ENCODE data around the gene DYNAP. TPM values are rescaled to one million over a fixed set of nuclear protein-coding genes. Genes with fewer than 3 reads are reported as not detected.

Gene DYNAP
- total and polyA plus RNA-seq, 10 of the 15 experiments (the other 5 are each of a cell fraction or from before 2014, with no cell fraction given), result not detected

DNA sequence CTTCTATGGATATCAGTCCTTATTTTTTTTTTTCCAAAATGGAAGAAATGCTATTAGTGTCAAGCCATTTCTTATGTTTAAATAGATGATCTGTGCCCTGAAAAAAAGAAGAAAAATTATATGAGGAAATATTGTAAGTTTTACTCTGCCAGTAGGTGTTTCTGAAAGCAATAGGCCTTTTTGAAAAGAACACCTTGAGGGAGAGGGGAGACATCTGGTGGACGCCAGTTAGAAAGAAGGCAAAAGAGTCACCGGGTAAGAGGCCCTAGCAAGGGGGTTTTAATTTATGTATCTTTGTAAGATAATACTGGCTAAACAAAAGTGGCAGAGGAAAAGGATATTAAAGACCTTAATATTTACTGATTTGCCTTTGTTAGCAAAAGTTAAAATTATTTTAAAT, 56.1 kb downstream of the DYNAP start:
- Histone ChIP-seq H3K4me2 (ENCODE audit: control insufficient read depth, insufficient read depth) (no peak overlapping the region), H2AFZ (ENCODE audit: control insufficient read depth, low read depth, low read length) (no peak overlapping the region), H3K9ac (ENCODE audit: control insufficient read depth, insufficient read depth, low read length) (no peak overlapping the region), H3K36me3 (ENCODE audit: control insufficient read depth in 2 of 2, insufficient read depth in 2 of 2, low read length in 1 of 2) (no peaks in the 10 kb centered on the region), H3K27me3 (replicated peaks in 1 of 2; ENCODE audit: control insufficient read depth in 2 of 2, insufficient read depth in 2 of 2, low read length in 1 of 2) (no peaks in the 10 kb centered on the region), H3K4me3 (no peak overlapping the region), H3K79me2 (ENCODE audit: control insufficient read depth, insufficient read depth, low read length) (no peaks in the 10 kb centered on the region), H3K4me1 (ENCODE audit: control insufficient read depth, insufficient read depth, low read length) (no peaks in the 10 kb centered on the region), H4K20me1 (ENCODE audit: control insufficient read depth, insufficient read depth) (no peaks in the 10 kb centered on the region), H3K9me3 (replicated peaks; ENCODE audit: control insufficient read depth, insufficient read depth, low read length) (no peaks in the 10 kb centered on the region), H3K27ac (ENCODE audit: control insufficient read depth, insufficient read depth) (no peak overlapping the region)
- SMC1A ChIA-PET (ENCODE audit: uncharacterized antibody, unreplicated experiment), result no interaction called here
- DNase-seq (ENCODE audit: low read depth, low spot score) (no peak), ATAC-seq (peak; percentile 48; the same call in 1 of the 3 replicates), FAIRE-seq (no peak)
- intact Hi-C loops (cut with micrococcal nuclease; ENCODE audit: unreplicated experiment), result loop anchor here (1.0 kb wide), 1 partner anchor 203 kb away; no protein-coding TSS in a partner anchor
- WGBS (ENCODE audit: insufficient coverage, insufficient replicate concordance, low lambda C conversion rate, missing lambda C conversion rate), result 5% methylated on average over 2 of the region's 2 CpGs
- in situ Hi-C loops (cut with MboI), result no loop called here
- RAD21 ChIA-PET (ENCODE audit: unreplicated experiment), result no interaction called here
- CTCF ChIA-PET, result no interaction called here
- BruUV-seq (replicated peaks), result no TSS peak
- POLR2A ChIA-PET, result no interaction called here
- TF ChIP-seq ZNF217 (IDR thresholded peaks at IDR 0.05), result no peak
- TF ChIP-seq, protein P1, sequence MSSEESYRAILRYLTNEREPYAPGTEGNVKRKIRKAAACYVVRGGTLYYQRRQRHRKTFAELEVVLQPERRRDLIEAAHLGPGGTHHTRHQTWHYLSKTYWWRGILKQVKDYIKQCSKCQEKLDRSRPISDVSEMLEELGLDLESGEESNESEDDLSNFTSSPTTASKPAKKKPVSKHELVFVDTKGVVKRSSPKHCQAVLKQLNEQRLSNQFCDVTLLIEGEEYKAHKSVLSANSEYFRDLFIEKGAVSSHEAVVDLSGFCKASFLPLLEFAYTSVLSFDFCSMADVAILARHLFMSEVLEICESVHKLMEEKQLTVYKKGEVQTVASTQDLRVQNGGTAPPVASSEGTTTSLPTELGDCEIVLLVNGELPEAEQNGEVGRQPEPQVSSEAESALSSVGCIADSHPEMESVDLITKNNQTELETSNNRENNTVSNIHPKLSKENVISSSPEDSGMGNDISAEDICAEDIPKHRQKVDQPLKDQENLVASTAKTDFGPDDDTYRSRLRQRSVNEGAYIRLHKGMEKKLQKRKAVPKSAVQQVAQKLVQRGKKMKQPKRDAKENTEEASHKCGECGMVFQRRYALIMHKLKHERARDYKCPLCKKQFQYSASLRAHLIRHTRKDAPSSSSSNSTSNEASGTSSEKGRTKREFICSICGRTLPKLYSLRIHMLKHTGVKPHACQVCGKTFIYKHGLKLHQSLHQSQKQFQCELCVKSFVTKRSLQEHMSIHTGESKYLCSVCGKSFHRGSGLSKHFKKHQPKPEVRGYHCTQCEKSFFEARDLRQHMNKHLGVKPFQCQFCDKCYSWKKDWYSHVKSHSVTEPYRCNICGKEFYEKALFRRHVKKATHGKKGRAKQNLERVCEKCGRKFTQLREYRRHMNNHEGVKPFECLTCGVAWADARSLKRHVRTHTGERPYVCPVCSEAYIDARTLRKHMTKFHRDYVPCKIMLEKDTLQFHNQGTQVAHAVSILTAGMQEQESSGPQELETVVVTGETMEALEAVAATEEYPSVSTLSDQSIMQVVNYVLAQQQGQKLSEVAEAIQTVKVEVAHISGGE (CRISPR knock-in tag; IDR thresholded peaks at IDR 0.05), result no peak
- TF ChIP-seq SMC3 (IDR thresholded peaks at IDR 0.05; ENCODE audit: borderline replicate concordance, low read length), result peak; percentile 31; the same call in 1 of the 2 replicates
- no peak for TF ChIP-seq TAF1 (IDR thresholded peaks at IDR 0.05; ENCODE audit: borderline replicate concordance, low read depth, low read length)
- TF ChIP-seq, protein P2, sequence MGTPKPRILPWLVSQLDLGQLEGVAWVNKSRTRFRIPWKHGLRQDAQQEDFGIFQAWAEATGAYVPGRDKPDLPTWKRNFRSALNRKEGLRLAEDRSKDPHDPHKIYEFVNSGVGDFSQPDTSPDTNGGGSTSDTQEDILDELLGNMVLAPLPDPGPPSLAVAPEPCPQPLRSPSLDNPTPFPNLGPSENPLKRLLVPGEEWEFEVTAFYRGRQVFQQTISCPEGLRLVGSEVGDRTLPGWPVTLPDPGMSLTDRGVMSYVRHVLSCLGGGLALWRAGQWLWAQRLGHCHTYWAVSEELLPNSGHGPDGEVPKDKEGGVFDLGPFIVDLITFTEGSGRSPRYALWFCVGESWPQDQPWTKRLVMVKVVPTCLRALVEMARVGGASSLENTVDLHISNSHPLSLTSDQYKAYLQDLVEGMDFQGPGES (IDR thresholded peaks at IDR 0.05), result no peak
- no peak for TF ChIP-seq SRF (IDR thresholded peaks at IDR 0.05; ENCODE audit: low read depth in 2 of 2, low read length in 2 of 2)
- TF ChIP-seq, protein P3, sequence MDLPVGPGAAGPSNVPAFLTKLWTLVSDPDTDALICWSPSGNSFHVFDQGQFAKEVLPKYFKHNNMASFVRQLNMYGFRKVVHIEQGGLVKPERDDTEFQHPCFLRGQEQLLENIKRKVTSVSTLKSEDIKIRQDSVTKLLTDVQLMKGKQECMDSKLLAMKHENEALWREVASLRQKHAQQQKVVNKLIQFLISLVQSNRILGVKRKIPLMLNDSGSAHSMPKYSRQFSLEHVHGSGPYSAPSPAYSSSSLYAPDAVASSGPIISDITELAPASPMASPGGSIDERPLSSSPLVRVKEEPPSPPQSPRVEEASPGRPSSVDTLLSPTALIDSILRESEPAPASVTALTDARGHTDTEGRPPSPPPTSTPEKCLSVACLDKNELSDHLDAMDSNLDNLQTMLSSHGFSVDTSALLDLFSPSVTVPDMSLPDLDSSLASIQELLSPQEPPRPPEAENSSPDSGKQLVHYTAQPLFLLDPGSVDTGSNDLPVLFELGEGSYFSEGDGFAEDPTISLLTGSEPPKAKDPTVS (IDR thresholded peaks at IDR 0.05; ENCODE audit: low read depth, low read length), result no peak
- TF ChIP-seq ZBED1 (IDR thresholded peaks at IDR 0.05; ENCODE audit: borderline replicate concordance), result no peak
- no peak for TF ChIP-seq SUZ12 (IDR thresholded peaks at IDR 0.05; ENCODE audit: unreplicated experiment)
- no peak for TF ChIP-seq RCOR1 (conservative IDR thresholded peaks at IDR 0.05; ENCODE audit: low read depth, low read length)
- TF ChIP-seq HCFC1 (IDR thresholded peaks at IDR 0.05; ENCODE audit: low read length), result no peak
- TF ChIP-seq YY1 (IDR thresholded peaks at IDR 0.05; ENCODE audit: low read depth, low read length), result no peak
- TF ChIP-seq, protein P4, sequence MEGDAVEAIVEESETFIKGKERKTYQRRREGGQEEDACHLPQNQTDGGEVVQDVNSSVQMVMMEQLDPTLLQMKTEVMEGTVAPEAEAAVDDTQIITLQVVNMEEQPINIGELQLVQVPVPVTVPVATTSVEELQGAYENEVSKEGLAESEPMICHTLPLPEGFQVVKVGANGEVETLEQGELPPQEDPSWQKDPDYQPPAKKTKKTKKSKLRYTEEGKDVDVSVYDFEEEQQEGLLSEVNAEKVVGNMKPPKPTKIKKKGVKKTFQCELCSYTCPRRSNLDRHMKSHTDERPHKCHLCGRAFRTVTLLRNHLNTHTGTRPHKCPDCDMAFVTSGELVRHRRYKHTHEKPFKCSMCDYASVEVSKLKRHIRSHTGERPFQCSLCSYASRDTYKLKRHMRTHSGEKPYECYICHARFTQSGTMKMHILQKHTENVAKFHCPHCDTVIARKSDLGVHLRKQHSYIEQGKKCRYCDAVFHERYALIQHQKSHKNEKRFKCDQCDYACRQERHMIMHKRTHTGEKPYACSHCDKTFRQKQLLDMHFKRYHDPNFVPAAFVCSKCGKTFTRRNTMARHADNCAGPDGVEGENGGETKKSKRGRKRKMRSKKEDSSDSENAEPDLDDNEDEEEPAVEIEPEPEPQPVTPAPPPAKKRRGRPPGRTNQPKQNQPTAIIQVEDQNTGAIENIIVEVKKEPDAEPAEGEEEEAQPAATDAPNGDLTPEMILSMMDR (IDR thresholded peaks at IDR 0.05 in 2 of 3, conservative IDR thresholded peaks at IDR 0.05 in 1 of 3; ENCODE audit: control insufficient read depth in 2 of 3, extremely low read depth in 1 of 3, insufficient read depth in 1 of 3, low read depth in 3 of 3, low read length in 3 of 3), result peak; percentile 22 to 37 (median 32); a peak in 4 of 6 replicates
- TF ChIP-seq, protein P5, sequence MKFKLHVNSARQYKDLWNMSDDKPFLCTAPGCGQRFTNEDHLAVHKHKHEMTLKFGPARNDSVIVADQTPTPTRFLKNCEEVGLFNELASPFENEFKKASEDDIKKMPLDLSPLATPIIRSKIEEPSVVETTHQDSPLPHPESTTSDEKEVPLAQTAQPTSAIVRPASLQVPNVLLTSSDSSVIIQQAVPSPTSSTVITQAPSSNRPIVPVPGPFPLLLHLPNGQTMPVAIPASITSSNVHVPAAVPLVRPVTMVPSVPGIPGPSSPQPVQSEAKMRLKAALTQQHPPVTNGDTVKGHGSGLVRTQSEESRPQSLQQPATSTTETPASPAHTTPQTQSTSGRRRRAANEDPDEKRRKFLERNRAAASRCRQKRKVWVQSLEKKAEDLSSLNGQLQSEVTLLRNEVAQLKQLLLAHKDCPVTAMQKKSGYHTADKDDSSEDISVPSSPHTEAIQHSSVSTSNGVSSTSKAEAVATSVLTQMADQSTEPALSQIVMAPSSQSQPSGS (IDR thresholded peaks at IDR 0.05; ENCODE audit: low read length), result no peak
- no peak for TF ChIP-seq WRNIP1 (IDR thresholded peaks at IDR 0.05; ENCODE audit: borderline replicate concordance, low read depth, low read length)
- TF ChIP-seq IRF4 (IDR thresholded peaks at IDR 0.05; ENCODE audit: low read depth, low read length), result no peak
